22Rv1 (cell line): ENCODE measurements around the gene CREBRF.

Experiments used
- H3K27ac ChIP-seq: fragments of 450-650 bp; 2 replicates; pipeline ENCODE4 v1.5.1; 2017
- ZFX ChIP-seq: fragments of 450-650 bp; IDR thresholded peaks from 2 replicates; pipeline ENCODE4 v1.6.1; 2017; ENCODE audit warnings: antibody characterized with exemption, borderline replicate concordance
- TF ChIP-seq, protein P1 (sequence below): fragments of 450-650 bp; IDR thresholded peaks from 2 replicates; pipeline ENCODE4 v1.5.1; 2017; ENCODE audit warnings: mild to moderate bottlenecking

Gene CREBRF

GRCh38 chr5:173098787-173099186 is 42.6 kb downstream of the CREBRF start:
- no peak overlapping the region for H3K27ac ChIP-seq
- TF ChIP-seq, protein P1, sequence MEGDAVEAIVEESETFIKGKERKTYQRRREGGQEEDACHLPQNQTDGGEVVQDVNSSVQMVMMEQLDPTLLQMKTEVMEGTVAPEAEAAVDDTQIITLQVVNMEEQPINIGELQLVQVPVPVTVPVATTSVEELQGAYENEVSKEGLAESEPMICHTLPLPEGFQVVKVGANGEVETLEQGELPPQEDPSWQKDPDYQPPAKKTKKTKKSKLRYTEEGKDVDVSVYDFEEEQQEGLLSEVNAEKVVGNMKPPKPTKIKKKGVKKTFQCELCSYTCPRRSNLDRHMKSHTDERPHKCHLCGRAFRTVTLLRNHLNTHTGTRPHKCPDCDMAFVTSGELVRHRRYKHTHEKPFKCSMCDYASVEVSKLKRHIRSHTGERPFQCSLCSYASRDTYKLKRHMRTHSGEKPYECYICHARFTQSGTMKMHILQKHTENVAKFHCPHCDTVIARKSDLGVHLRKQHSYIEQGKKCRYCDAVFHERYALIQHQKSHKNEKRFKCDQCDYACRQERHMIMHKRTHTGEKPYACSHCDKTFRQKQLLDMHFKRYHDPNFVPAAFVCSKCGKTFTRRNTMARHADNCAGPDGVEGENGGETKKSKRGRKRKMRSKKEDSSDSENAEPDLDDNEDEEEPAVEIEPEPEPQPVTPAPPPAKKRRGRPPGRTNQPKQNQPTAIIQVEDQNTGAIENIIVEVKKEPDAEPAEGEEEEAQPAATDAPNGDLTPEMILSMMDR, result no peak
- TF ChIP-seq ZFX, result no peak

DNA sequence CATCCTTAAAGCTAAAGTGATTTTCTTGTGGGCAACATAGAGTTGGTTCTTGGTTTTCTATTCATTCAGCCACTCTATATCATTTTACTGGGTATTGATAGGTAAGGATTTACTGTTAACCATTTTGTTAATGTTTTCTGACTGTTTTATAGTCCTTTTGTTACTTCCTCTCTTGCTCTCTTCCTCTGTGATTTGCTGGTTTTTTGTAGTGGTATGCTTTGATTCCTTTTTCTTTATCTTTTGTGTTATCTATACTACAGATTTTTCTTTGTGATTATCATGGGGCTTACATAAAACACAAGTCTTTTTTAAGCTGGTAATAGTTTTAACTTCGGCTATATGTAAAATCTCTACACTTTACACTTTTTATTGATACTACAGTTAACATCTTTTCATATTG is 43.3 kb downstream of the CREBRF start:
- TF ChIP-seq ZFX, result no peak
- TF ChIP-seq, protein P1, result no peak
- no peak overlapping the region for H3K27ac ChIP-seq

DNA sequence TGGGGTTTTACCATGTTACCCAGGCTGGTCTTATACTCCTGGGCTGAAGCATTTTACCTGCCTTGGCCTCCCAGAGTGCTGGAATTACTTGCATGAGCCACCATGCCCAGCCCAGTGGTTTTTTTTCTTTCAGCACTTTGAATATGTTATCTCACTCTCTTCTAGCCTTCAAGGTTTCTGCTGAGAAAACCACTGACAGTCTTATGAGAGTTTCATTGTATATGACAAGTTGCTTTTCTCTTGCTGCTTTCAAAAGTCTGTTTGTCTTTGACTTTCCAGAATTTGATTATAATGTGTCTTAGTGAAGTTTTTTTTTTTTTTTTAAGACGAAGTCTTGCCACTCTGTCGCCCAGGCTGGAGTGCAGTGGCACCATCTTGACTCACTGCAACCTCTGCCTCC is 45.1 kb downstream of the CREBRF start:
- TF ChIP-seq, protein P1, result no peak
- no peak for TF ChIP-seq ZFX
- H3K27ac ChIP-seq, result no peak overlapping the region

DNA sequence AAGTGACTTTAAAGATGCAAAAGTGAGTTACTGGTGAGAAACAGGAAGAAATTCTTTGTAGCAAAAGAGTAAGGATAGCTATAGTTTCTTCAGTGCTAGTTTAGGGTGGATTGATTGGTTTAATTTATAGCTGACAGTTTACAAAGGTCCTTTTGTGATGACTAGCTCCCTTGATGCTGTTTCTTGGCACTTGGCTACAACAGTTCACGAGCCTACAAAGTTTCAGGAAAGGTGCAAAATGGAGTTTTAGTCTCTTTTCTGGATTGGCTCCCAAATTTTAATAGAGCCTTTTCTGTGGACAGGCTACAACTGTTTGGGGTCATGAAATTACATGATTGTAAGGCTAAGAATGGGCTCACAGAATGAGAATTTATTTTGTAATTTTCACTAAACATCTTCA is 47.3 kb downstream of the CREBRF start:
- no peak for TF ChIP-seq ZFX
- TF ChIP-seq, protein P1, result no peak
- no peak overlapping the region for H3K27ac ChIP-seq

GRCh38 chr5:173108914-173109313 is 52.8 kb downstream of the CREBRF start:
- TF ChIP-seq, protein P1, result no peak
- TF ChIP-seq ZFX, result no peak
- H3K27ac ChIP-seq, result no peak overlapping the region

DNA sequence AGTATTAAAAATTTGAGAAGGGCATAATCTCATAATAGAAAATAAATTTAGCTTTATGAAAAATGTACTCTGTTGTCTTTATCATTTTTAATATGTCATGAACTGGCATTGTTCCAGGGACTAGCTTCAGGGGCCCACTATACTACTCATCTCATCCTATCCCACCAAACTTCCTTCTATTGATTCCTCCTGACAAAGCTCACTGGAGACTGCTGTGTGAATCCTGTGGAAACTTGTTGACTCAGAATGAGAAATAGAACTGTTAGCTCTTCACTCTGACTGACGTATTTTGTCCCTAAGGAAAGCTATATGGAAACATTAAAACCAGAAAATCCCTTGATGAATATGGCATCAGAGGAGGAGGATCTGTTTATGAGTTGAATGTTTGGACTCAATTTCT is 58.4 kb downstream of the CREBRF start:
- no peak overlapping the region for H3K27ac ChIP-seq
- TF ChIP-seq ZFX, result no peak
- TF ChIP-seq, protein P1, result no peak

GRCh38 chr5:173119719-173120118 is 63.6 kb downstream of the CREBRF start:
- TF ChIP-seq, protein P1, result no peak
- TF ChIP-seq ZFX, result no peak
- H3K27ac ChIP-seq, result no peak overlapping the region
